ENCODE data around the gene OTOGL.

OTOGL gene

DNA sequence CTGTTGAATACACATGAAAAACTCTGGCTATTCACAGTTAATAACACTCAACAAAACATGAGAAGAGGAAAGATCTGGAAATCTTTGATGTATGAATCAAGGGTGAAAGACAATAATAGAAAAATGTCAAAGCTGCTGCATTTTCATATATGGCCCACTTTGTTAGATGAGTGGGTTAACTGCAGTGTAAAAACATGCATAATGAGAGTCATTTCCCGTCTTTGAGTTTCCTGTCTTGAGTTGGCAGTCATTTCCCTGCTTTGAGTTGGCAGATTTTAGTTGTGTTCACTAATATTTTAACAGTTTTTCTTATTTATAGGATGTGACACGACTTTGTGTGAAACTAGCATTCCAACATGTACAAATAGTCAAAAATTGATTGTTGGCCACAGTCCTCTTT is 256.8 kb downstream of the OTOGL start:
- no peak overlapping the region for H3K4me3 ChIP-seq (ENCODE audit: low read depth, low read length)
- TF ChIP-seq, protein P1, sequence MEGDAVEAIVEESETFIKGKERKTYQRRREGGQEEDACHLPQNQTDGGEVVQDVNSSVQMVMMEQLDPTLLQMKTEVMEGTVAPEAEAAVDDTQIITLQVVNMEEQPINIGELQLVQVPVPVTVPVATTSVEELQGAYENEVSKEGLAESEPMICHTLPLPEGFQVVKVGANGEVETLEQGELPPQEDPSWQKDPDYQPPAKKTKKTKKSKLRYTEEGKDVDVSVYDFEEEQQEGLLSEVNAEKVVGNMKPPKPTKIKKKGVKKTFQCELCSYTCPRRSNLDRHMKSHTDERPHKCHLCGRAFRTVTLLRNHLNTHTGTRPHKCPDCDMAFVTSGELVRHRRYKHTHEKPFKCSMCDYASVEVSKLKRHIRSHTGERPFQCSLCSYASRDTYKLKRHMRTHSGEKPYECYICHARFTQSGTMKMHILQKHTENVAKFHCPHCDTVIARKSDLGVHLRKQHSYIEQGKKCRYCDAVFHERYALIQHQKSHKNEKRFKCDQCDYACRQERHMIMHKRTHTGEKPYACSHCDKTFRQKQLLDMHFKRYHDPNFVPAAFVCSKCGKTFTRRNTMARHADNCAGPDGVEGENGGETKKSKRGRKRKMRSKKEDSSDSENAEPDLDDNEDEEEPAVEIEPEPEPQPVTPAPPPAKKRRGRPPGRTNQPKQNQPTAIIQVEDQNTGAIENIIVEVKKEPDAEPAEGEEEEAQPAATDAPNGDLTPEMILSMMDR (IDR thresholded peaks at IDR 0.05; ENCODE audit: low read depth, low read length): no peak
- in situ Hi-C loops (cut with HindIII; ENCODE audit: low sequenced_read_pairs): no loop called here
- peak; percentile 24 for DNase-seq (ENCODE audit: low read depth, low spot score)

DNA sequence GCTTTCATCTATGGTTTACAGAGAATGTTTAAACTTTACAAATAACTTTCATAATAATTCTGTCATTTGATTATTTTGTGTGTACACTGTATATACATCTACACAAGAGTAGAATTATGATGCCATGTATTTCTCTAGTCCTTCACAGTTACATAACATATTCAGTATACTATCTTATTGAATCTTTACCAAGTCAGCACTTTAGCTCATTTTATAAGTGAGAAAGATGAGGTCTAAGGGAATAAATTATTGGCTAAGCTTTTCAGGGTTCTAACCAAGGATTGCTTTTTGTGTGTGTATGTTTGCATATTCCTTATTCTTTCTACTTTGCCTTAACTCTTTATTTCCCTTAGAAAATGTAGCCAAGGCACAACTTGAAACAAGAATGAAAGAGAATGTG is 260.4 kb downstream of the OTOGL start:
- TF ChIP-seq, protein P1 (IDR thresholded peaks at IDR 0.05; ENCODE audit: low read depth, low read length): no peak
- in situ Hi-C loops (cut with HindIII; ENCODE audit: low sequenced_read_pairs): no loop called here
- no peak for DNase-seq (ENCODE audit: low read depth, low spot score)
- no peak overlapping the region for H3K4me3 ChIP-seq (ENCODE audit: low read depth, low read length)

DNA sequence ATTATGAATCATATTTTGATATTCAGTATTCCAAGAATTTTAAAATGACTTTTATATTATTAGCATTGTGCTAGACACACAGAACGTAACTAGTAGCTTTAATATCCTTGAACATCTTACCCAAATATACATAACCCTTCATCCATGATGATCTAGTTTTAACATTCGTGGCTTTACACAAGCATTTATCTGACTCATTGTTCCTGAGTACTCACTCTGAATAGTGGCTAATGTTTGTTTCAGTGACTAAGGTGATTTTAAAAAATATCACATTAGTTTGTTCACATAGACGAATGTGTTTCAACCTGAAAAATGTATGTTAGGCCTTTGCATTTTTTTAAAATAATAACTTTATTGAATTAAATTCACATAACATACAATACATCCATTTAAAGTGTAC is 264.7 kb downstream of the OTOGL start:
- in situ Hi-C loops (cut with HindIII; ENCODE audit: low sequenced_read_pairs): no loop called here
- DNase-seq (ENCODE audit: low read depth, low spot score): peak; percentile 23

DNA sequence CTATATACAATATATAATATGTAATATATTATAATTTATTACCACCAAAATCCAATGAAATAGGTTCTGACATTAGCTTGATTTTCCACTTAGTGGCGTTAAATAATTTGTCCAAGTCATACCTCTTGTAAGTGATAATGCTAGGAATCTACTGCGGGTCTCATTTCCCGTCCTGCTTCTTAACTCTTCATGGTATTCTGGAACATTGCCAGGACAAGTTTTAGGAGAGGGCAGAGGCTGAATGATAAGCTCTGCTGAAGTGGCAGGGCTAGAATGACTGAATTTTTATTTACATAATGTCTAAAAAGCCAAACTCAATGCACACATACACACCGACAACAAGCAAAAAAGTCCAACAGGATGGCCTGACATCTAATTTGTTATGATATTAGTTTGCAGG is 274.3 kb downstream of the OTOGL start:
- in situ Hi-C loops (cut with HindIII; ENCODE audit: low sequenced_read_pairs): no loop called here
- TF ChIP-seq, protein P1 (IDR thresholded peaks at IDR 0.05; ENCODE audit: low read depth, low read length): no peak
- DNase-seq (ENCODE audit: low read depth, low spot score): no peak
- no peak overlapping the region for H3K4me3 ChIP-seq (ENCODE audit: low read depth, low read length)

More for the DNA sequence above, 264.7 kb downstream of the OTOGL start:
- no peak overlapping the region for H3K4me3 ChIP-seq (ENCODE audit: low read depth, low read length)
- TF ChIP-seq, protein P1 (IDR thresholded peaks at IDR 0.05; ENCODE audit: low read depth, low read length): no peak

DNA sequence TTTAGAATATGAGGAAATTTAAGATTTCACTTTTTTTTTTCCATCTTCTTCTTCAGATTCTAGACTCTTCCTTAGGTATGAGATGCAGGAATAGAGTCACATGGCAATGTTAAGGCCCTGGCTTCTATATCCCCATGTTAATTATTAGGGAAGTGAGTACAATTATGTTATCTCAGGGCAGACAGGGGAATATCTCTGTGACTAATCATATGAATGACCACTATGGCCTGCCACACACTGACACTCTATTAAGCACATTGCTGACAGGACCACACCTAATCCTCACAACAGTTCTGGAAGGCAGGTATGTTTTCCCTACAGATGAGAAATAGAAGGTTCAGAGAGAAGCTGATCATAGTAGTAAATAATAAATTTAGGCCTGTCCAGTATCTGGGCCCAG is 275.3 kb downstream of the OTOGL start:
- H3K4me3 ChIP-seq (ENCODE audit: low read depth, low read length): no peak overlapping the region
- no peak for DNase-seq (ENCODE audit: low read depth, low spot score)
- in situ Hi-C loops (cut with HindIII; ENCODE audit: low sequenced_read_pairs): no loop called here
- TF ChIP-seq, protein P1 (IDR thresholded peaks at IDR 0.05; ENCODE audit: low read depth, low read length): no peak

DNA sequence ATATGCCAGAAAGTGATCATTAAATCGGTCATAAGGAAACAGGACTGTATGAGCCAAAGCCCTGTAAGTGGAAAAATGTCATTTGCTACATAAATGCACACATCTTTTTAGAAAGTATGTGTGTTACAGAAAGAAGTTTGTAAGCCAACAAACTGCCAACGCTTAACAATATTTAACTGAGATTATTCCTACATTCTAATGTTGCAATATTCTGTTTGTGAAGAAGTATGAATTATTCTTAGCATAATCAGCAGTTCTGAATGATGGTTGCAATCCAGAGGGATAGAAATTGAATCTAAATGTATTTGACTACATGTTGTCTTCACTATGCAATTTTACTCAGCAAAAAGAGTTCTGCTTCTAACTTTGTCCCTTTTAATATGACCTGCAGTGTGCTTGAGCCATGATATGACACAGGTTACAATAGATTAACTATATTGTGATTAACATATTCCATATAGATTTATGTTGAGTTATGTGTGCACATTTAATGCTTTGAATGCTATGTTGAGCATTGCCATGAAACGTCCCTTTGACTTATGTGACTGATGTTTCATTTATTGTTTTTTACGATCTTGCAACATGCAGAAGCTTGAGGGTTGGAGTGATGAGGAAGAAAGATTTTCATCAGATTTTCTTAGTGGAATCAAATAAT is 277.9 kb downstream of the OTOGL start:
- TF ChIP-seq, protein P1 (IDR thresholded peaks at IDR 0.05; ENCODE audit: low read depth, low read length): no peak
- no peak overlapping the region for H3K4me3 ChIP-seq (ENCODE audit: low read depth, low read length)
- DNase-seq (ENCODE audit: low read depth, low spot score): no peak
- in situ Hi-C loops (cut with HindIII; ENCODE audit: low sequenced_read_pairs): no loop called here

All from astrocyte of the spinal cord (primary cell).